ENCODE data around the gene SYNE2. TPM values are rescaled to one million over a fixed set of nuclear protein-coding genes. Genes with fewer than 3 reads are reported as not detected.

The SYNE2 gene
- total RNA-seq, 1 donor from 2014 or later, result 105 TPM

- Histone ChIP-seq H3K9me3 (ENCODE audit: low read depth) (no peaks in the 10 kb centered on the region), H3K9ac (no peak overlapping the region), H3K79me2 (ENCODE audit: low read depth) (peaks cover 8% of the 10 kb centered on the region), H2AFZ (replicated peaks) (no peak overlapping the region), H3K36me3 (no peaks in the 10 kb centered on the region), H3K4me1 (no peaks in the 10 kb centered on the region), H4K20me1 (ENCODE audit: low read depth) (no peaks in the 10 kb centered on the region), H3K27ac (no peak overlapping the region), H3K27me3 (no peaks in the 10 kb centered on the region), H3K4me3 (no peak overlapping the region), H3K4me2 (no peak overlapping the region), H3F3A (ENCODE audit: low read depth) (no peaks in the 10 kb centered on the region)
- no peak overlapping the region for H3K27ac Mint-ChIP-seq
- no peak for DNase-seq (ENCODE audit: low spot score)
- no peak overlapping the region for H3K4me3 Mint-ChIP-seq
- peaks cover 28% of the 10 kb centered on the region for H3K36me3 Mint-ChIP-seq
- peaks cover 11% of the 10 kb centered on the region for H3K9me3 Mint-ChIP-seq
- no peaks in the 10 kb centered on the region for H3K4me1 Mint-ChIP-seq
- no peak for TF ChIP-seq EZH2 (IDR thresholded peaks at IDR 0.05)
- TF ChIP-seq EZH2phosphoT487 (IDR thresholded peaks at IDR 0.05), result no peak
- TF ChIP-seq CTCF (IDR thresholded peaks at IDR 0.05), result no peak
- H3K27me3 Mint-ChIP-seq (ENCODE audit: insufficient read depth, low read depth), result no peaks in the 10 kb centered on the region
These were observed 71.6 kb downstream of the SYNE2 start for GRCh38 chr14:63924375-63924774.

DNA sequence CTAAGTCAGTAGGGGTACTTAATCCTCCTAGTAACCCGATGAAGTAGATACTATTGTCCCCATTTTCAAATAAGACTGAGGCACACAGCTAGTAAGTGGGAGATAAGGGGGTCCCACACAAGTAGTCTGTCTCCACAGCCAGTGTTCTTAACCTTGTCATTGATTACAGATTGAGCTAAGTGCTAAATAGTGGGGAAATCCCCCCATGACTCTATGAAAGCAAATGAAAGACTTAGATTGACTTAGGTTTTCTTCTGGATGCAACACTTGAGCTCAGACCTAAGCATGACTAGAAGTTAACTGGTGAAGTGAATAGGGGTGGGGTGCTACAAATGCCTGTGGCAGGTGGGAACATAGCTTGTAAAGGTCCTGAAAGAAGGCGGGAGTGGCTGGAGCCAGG, 73.8 kb downstream of the SYNE2 start:
- H3K27me3 Mint-ChIP-seq (ENCODE audit: insufficient read depth, low read depth), result no peaks in the 10 kb centered on the region
- Histone ChIP-seq H3K27me3 (no peaks in the 10 kb centered on the region), H3K4me2 (no peak overlapping the region), H3K4me1 (no peaks in the 10 kb centered on the region), H4K20me1 (ENCODE audit: low read depth) (no peaks in the 10 kb centered on the region), H2AFZ (replicated peaks) (no peak overlapping the region), H3K36me3 (no peaks in the 10 kb centered on the region), H3K9me3 (ENCODE audit: low read depth) (no peaks in the 10 kb centered on the region), H3K79me2 (ENCODE audit: low read depth) (no peaks in the 10 kb centered on the region), H3K9ac (no peak overlapping the region), H3F3A (ENCODE audit: low read depth) (no peaks in the 10 kb centered on the region), H3K27ac (no peak overlapping the region), H3K4me3 (no peak overlapping the region)
- peaks cover 11% of the 10 kb centered on the region for H3K9me3 Mint-ChIP-seq
- no peak for TF ChIP-seq EZH2phosphoT487 (IDR thresholded peaks at IDR 0.05)
- no peak for DNase-seq (ENCODE audit: low spot score)
- H3K4me3 Mint-ChIP-seq, result no peak overlapping the region
- H3K27ac Mint-ChIP-seq, result no peak overlapping the region
- peaks cover 31% of the 10 kb centered on the region for H3K36me3 Mint-ChIP-seq
- H3K4me1 Mint-ChIP-seq, result no peaks in the 10 kb centered on the region

GRCh38 chr14:63928744-63929174, 76.0 kb downstream of the SYNE2 start:
- Histone ChIP-seq H3K4me3 (no peak overlapping the region), H3K27me3 (no peaks in the 10 kb centered on the region), H2AFZ (replicated peaks) (no peak overlapping the region), H3K4me2 (no peak overlapping the region), H3K9ac (no peak overlapping the region), H3K4me1 (peaks cover 13% of the 10 kb centered on the region), H3F3A (ENCODE audit: low read depth) (peaks cover 15% of the 10 kb centered on the region), H3K79me2 (ENCODE audit: low read depth) (no peaks in the 10 kb centered on the region), H3K36me3 (no peaks in the 10 kb centered on the region), H3K9me3 (ENCODE audit: low read depth) (no peaks in the 10 kb centered on the region), H4K20me1 (ENCODE audit: low read depth) (peaks cover 9% of the 10 kb centered on the region), H3K27ac (no peak overlapping the region)
- Mint-ChIP-seq H3K27ac (no peak overlapping the region), H3K36me3 (peaks cover 28% of the 10 kb centered on the region), H3K4me1 (peaks cover 13% of the 10 kb centered on the region), H3K4me3 (no peak overlapping the region), H3K9me3 (peaks cover 11% of the 10 kb centered on the region), H3K27me3 (ENCODE audit: insufficient read depth, low read depth) (no peaks in the 10 kb centered on the region)
- no peak for DNase-seq (ENCODE audit: low spot score)
- no peak for TF ChIP-seq EZH2phosphoT487 (IDR thresholded peaks at IDR 0.05)
- no peak for TF ChIP-seq EZH2 (IDR thresholded peaks at IDR 0.05)
- TF ChIP-seq CTCF (IDR thresholded peaks at IDR 0.05), result no peak

DNA sequence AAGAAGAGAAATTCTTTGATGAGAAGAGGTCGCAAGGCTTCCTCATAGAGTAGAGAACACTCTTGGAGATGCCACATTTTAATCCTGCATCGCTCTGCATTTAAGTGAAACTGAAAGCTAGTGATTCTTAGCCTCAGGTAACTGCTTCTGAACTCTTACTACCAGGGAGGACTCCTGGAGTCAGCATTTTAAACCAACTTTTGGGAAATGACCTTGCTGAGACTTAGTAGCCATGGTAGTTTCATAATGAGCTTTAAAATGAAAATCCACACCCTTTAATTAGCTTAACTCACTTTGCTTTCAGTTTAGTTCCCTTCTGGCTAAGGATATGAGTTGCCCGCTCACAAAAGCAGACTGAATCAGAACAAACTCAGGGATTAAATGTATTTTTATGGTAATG, 80.3 kb downstream of the SYNE2 start:
- H3K36me3 ChIP-seq, result peaks cover 5% of the 10 kb centered on the region
- no peaks in the 10 kb centered on the region for H3K27me3 ChIP-seq
- peak overlapping the region; percentile 65 for H3K4me2 ChIP-seq
- H3K4me3 Mint-ChIP-seq, result peak overlapping the region; percentile 15
- H2AFZ ChIP-seq (replicated peaks), result no peak overlapping the region
- H3K9me3 Mint-ChIP-seq, result no peaks in the 10 kb centered on the region
- TF ChIP-seq CTCF (IDR thresholded peaks at IDR 0.05) (no peak), EZH2 (IDR thresholded peaks at IDR 0.05) (no peak), EZH2phosphoT487 (IDR thresholded peaks at IDR 0.05) (no peak)
- peaks cover 25% of the 10 kb centered on the region for H3K4me1 Mint-ChIP-seq
- H3K27ac ChIP-seq, result peak overlapping the region; percentile 76
- H3F3A ChIP-seq (ENCODE audit: low read depth), result peaks cover 26% of the 10 kb centered on the region
- peak overlapping the region; percentile 15 for H3K4me3 ChIP-seq
- peaks cover 6% of the 10 kb centered on the region for H3K36me3 Mint-ChIP-seq
- H3K9ac ChIP-seq, result no peak overlapping the region
- no peaks in the 10 kb centered on the region for H3K9me3 ChIP-seq (ENCODE audit: low read depth)
- peaks cover 33% of the 10 kb centered on the region for H3K79me2 ChIP-seq (ENCODE audit: low read depth)
- H3K27ac Mint-ChIP-seq, result no peak overlapping the region
- H3K4me1 ChIP-seq, result peaks cover 27% of the 10 kb centered on the region
- no peaks in the 10 kb centered on the region for H3K27me3 Mint-ChIP-seq (ENCODE audit: insufficient read depth, low read depth)
- DNase-seq (ENCODE audit: low spot score), result no peak
- H4K20me1 ChIP-seq (ENCODE audit: low read depth), result peaks cover 20% of the 10 kb centered on the region

All from neural progenitor cell (in vitro differentiated cells).